ENCODE measurements around the gene TDP2. TPM values are rescaled to one million over a fixed set of nuclear protein-coding genes. Genes with fewer than 3 reads are reported as not detected.

TDP2 gene, protein sequence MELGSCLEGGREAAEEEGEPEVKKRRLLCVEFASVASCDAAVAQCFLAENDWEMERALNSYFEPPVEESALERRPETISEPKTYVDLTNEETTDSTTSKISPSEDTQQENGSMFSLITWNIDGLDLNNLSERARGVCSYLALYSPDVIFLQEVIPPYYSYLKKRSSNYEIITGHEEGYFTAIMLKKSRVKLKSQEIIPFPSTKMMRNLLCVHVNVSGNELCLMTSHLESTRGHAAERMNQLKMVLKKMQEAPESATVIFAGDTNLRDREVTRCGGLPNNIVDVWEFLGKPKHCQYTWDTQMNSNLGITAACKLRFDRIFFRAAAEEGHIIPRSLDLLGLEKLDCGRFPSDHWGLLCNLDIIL
- total RNA-seq: 17.7 and 18.8 TPM in 2 replicates

DNA sequence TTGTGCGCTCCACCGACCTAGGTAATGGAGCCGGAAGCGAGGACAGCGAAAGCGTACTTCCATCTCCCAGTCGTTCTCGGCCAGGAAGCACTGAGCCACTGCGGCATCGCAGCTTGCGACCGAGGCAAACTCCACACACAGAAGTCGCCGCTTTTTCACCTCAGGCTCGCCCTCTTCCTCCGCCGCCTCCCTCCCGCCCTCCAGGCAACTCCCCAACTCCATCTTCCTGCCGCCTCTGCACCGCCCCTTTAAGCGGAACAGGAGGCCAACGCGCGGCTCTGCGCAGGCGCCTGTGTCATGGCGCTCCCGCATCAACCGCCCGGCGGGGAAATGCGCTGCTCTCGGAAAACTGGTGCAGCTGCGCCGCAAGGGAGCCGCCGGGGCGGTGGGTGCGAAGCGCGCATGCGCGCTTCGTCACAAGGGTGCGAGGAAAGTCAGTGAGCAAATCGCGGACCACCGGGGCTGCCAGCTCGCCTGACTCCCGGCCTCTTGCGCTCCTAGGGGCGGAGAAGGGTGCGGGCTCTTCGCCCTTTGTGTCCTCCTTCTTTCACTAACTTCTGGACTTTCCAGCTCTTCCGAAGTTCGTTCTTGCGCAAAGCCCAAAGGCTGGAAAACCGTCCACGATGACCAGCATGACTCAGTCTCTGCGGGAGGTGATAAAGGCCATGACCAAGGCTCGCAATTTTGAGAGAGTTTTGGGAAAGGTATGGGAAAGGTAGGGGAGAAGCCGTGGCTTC lies at the start of gene TDP2, which contains the start of gene ACOT13:
Gene TDP2 (minus strand): TSS at position 259 of the 737 bp plus-strand sequence. CDS start 37 bp downstream, at position 222.
Gene ACOT13 (plus strand): TSS at position 437 of the 737 bp plus-strand sequence. CDS start 187 bp downstream, at position 624.

Other genes starting within 250 kb of the TDP2 start
- 0.14 and 0.22 TPM in 2 replicates for gene GPLD1, start 177.3 kb downstream of the TDP2 start, total RNA-seq
- 0.22 and 0.29 TPM in 2 replicates for gene ALDH5A1, start 171.9 kb downstream of the TDP2 start, total RNA-seq
- gene KIAA0319, start 20.7 kb downstream of the TDP2 start, total RNA-seq: under 0.01 TPM in 1 of 2 replicates, not detected in the other
- gene ACOT13, start 178 bp upstream of the TDP2 start, total RNA-seq: 3.1 and 5.7 TPM in 2 replicates
- gene C6orf62, start 52.3 kb upstream of the TDP2 start, total RNA-seq: 159 and 163 TPM in 2 replicates
- gene GMNN, start 108.0 kb upstream of the TDP2 start, total RNA-seq: 10.1 and 37.5 TPM in 2 replicates
- gene ARMH2, start 132.0 kb upstream of the TDP2 start, total RNA-seq: not detected in 2 replicates